ENCODE measurements around the gene TLR3.

TLR3 gene

GRCh38 chr4:186067757-186068385, 1.1 kb upstream of the TLR3 start:
- H4K20me1 ChIP-seq (ENCODE audit: insufficient read depth): no peaks in the 10 kb centered on the region
- H3K4me1 ChIP-seq (ENCODE audit: low read depth, poor library complexity, severe bottlenecking): peaks cover 15% of the 10 kb centered on the region
- no peak overlapping the region for H3K9ac ChIP-seq
- peak overlapping the region; percentile 92 for H2AFZ ChIP-seq (ENCODE audit: low read depth)
- H3K27me3 ChIP-seq (ENCODE audit: insufficient read depth, low read depth): no peaks in the 10 kb centered on the region
- peak; percentile 54; the same call in 1 of the 2 replicates for TF ChIP-seq CTCF (conservative IDR thresholded peaks at IDR 0.05; ENCODE audit: low read depth, low read length)
- H3K27ac ChIP-seq: no peak overlapping the region
- H3K36me3 ChIP-seq (ENCODE audit: insufficient read depth): no peaks in the 10 kb centered on the region
- no peak overlapping the region for H3K4me3 ChIP-seq (IDR thresholded peaks at IDR 0.05; ENCODE audit: insufficient read depth, low read depth, low read length)
- H3K4me2 ChIP-seq: peak overlapping the region; percentile 74
- no peaks in the 10 kb centered on the region for H3K79me2 ChIP-seq (ENCODE audit: insufficient read depth, low read depth)

- Histone ChIP-seq H3K4me2 (no peak overlapping the region), H2AFZ (ENCODE audit: low read depth) (peak overlapping the region; percentile 92)
Observed at GRCh38 chr4:186069729-186070128, 773 bp downstream of the TLR3 start.

GRCh38 chr4:186072516-186072915, 3.6 kb downstream of the TLR3 start:
- TF ChIP-seq CTCF (conservative IDR thresholded peaks at IDR 0.05; ENCODE audit: low read depth, low read length): no peak
- Histone ChIP-seq H3K9ac (no peak overlapping the region), H3K4me2 (no peak overlapping the region), H2AFZ (ENCODE audit: low read depth) (no peak overlapping the region), H3K4me3 (IDR thresholded peaks at IDR 0.05; ENCODE audit: insufficient read depth, low read depth, low read length) (no peak overlapping the region), H3K79me2 (ENCODE audit: insufficient read depth, low read depth) (no peaks in the 10 kb centered on the region), H3K27me3 (ENCODE audit: insufficient read depth, low read depth) (no peaks in the 10 kb centered on the region), H3K27ac (no peak overlapping the region), H3K36me3 (ENCODE audit: insufficient read depth) (no peaks in the 10 kb centered on the region), H4K20me1 (ENCODE audit: insufficient read depth) (no peaks in the 10 kb centered on the region), H3K4me1 (ENCODE audit: low read depth, poor library complexity, severe bottlenecking) (peaks cover 15% of the 10 kb centered on the region)

More at GRCh38 chr4:186069729-186070128, 773 bp downstream of the TLR3 start:
- Histone ChIP-seq H3K9ac (no peak overlapping the region), H3K27ac (no peak overlapping the region), H3K4me1 (ENCODE audit: low read depth, poor library complexity, severe bottlenecking) (peaks cover 15% of the 10 kb centered on the region), H4K20me1 (ENCODE audit: insufficient read depth) (no peaks in the 10 kb centered on the region), H3K27me3 (ENCODE audit: insufficient read depth, low read depth) (no peaks in the 10 kb centered on the region), H3K36me3 (ENCODE audit: insufficient read depth) (no peaks in the 10 kb centered on the region), H3K4me3 (IDR thresholded peaks at IDR 0.05; ENCODE audit: insufficient read depth, low read depth, low read length) (no peak overlapping the region), H3K79me2 (ENCODE audit: insufficient read depth, low read depth) (no peaks in the 10 kb centered on the region)
- TF ChIP-seq CTCF (conservative IDR thresholded peaks at IDR 0.05; ENCODE audit: low read depth, low read length): no peak

GRCh38 chr4:186074189-186074588, 5.2 kb downstream of the TLR3 start:
- peaks cover 3% of the 10 kb centered on the region for H3K4me1 ChIP-seq (ENCODE audit: low read depth, poor library complexity, severe bottlenecking)
- no peaks in the 10 kb centered on the region for H3K36me3 ChIP-seq (ENCODE audit: insufficient read depth)
- no peak for TF ChIP-seq CTCF (conservative IDR thresholded peaks at IDR 0.05; ENCODE audit: low read depth, low read length)
- H3K27ac ChIP-seq: no peak overlapping the region
- H3K4me3 ChIP-seq (IDR thresholded peaks at IDR 0.05; ENCODE audit: insufficient read depth, low read depth, low read length): no peak overlapping the region
- no peaks in the 10 kb centered on the region for H3K79me2 ChIP-seq (ENCODE audit: insufficient read depth, low read depth)
- H3K4me2 ChIP-seq: no peak overlapping the region
- H4K20me1 ChIP-seq (ENCODE audit: insufficient read depth): no peaks in the 10 kb centered on the region
- H3K9ac ChIP-seq: no peak overlapping the region
- H3K27me3 ChIP-seq (ENCODE audit: insufficient read depth, low read depth): no peaks in the 10 kb centered on the region
- no peak overlapping the region for H2AFZ ChIP-seq (ENCODE audit: low read depth)
